ENCODE data around the gene STIMATE.

Gene STIMATE

DNA sequence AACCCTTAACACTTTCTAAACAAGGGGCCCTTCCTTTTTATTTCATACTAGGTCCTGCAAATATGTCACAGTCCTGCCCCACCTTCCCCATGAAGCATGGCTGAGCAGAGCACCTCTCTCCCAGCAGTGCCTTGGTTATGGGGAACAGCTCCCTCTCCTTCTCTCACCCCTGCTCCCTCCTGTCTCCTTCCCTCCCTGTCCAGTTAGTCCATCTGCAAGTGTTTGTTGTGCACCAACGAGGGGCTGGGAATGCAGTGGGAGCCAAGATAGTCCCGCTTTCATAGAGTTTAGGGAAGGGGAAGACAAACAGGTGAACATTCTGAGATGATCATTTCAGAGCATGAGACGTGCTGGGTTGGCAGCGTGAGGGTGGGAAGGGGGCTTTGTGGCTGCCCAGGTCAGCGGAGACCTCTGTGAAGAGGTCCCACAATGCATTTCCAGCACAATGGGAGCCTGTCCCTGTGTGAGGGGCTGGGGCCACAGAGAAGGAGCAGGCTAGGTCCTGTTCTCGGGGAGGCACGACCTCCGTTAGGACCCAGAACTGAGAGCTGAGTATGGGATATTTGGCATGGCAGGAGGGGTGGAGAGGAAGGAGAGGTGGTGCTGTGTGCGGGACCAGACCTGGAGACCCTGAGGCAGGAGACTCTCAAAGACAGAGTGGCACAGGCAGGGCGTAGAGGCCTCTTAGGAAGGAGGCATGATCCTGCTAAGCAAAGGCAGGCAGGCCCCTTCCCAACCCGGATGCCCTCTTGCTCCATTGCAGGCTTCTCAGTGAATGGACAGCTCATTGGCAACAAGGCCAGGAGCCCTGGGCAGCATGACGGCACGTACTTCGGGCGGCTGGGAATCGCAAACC is 108.2 kb downstream of the STIMATE start:
- no peak for DNase-seq

DNA sequence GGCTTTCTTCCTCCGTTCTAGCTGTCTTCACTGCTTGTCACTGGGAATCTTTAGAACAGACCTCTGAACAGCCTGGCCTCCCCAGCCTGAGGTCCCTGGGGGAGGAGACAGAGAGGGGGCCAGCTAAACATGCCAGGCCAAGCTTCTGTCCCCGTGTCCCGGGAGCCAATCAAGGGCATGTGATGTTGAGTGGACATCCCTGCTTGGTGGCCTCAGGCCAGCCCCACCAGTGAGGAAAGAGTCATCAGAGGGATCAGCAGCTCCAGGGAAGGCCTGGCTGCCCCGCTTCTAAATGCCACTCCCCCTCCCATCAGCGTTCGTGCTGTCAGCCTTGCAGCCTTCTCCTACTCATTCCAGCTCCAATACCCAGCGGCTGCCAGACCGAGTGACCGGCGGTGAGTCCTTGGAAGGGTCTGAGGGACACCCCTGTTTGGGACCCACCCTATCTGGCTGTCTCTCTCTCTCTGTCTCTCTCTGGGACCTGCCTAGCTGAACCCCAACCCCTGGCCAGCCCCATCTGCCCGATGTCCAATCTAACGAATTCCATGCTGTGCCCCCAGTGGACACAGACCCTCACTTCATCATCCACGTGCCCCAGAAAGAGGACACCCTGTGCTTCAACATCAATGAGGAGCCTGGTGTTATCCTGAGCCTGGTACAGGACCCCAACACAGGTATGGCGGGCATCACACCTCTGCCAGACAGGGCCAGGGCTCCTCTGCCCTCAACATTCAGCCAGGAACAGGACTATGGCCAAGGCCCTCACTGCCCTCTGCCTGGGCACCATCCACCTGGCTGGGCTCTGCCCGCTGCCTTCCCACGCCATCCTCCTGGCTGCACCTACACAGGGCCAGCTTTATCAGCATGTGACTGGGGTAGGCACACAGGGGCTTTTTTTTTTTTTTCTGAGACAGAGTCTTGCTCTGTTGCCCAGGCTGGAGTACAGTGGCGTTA is 109.4 kb downstream of the STIMATE start:
- DNase-seq: no peak

DNA sequence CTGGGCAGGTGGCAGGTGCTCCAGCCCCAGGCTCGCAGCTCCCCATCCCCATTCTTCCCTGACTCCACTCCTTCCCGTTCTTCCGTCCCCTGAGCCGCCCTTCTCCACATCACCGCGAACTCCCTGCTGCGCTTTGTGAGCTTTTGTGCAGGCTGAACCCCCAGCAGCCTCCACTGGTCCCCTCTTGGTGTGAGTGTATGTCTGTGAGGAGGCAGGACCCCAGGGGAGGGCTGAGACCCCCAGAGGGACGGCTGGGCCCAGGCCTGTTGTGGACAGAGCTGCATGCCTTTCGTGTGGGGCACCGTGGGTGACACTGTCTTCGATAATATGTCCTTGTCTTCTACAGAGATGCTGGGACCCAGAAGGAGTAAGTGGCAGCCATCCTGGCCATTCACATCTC is 110.1 kb downstream of the STIMATE start:
- no peak for DNase-seq

All from CD4-positive, alpha-beta T cell treated with Interleukin-21 for 1 hour (primary cell).